HG02852 (cell line): Measurements from ENCODE around the gene DEFB112.

ENCODE experiments used
- ATAC-seq: cut with Tn5 transposase; IDR thresholded peaks from one replicate; pipeline ENCODE4 v1.9.1; 2021; ENCODE audit warnings: mild to moderate bottlenecking, moderate library complexity; ENCODE audit not compliant: unreplicated experiment

The DEFB112 gene

GRCh38 chr6:50049829-50050228 is at the start of gene DEFB112:
TSS of gene DEFB112 (minus strand) at chr6:50049929. CDS start at chr6:50049869, 60 bp downstream.
- no peak for ATAC-seq

GRCh38 chr6:50098641-50098993 is 48.9 kb upstream of the DEFB112 start:
- ATAC-seq: no peak

- no peak for ATAC-seq
These were observed 48.4 kb upstream of the DEFB112 start for GRCh38 chr6:50097966-50098640.

GRCh38 chr6:50096296-50096695 is 46.6 kb upstream of the DEFB112 start:
- no peak for ATAC-seq

DNA sequence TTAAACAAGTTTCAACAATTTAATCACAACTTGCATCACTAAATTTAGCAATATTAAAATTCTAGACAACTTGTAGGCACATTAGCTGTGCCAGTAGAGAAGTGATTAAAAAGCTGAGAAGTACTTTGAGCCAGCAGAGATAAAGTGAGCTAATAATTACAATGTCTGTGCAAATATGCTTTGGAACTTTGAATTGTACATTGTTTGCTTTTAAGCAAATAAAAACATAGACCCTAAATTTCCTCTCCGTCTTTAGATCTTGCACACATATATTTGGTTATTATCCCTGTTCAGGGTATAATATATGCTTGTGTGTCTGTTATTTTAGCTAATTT is 44.2 kb upstream of the DEFB112 start:
- no peak for ATAC-seq

GRCh38 chr6:50093116-50093937 is 43.6 kb upstream of the DEFB112 start:
- no peak for ATAC-seq

- no peak for ATAC-seq
These were observed 41.9 kb upstream of the DEFB112 start for GRCh38 chr6:50091641-50092040.

DNA sequence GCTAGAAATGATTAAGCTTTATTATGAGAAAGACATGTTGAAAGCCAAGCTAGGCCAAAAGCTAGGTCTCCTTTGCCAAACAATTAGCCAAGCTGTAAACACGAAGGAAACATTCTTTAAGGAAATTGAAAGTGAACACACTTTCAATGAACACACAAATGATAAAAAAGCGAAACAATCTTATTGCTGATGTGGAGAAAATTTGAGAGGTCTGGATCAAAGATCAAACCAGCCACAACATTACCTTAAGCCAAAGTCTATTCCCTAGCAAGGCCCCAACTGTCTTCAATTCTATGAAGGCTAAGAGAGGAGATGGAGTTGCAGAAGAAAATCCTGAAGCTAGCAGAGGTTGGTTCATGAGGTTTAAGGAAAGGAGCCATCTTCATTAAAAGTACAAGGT is 40.2 kb upstream of the DEFB112 start:
- ATAC-seq: no peak

GRCh38 chr6:50087231-50087954 is 37.7 kb upstream of the DEFB112 start:
- ATAC-seq: no peak

DNA sequence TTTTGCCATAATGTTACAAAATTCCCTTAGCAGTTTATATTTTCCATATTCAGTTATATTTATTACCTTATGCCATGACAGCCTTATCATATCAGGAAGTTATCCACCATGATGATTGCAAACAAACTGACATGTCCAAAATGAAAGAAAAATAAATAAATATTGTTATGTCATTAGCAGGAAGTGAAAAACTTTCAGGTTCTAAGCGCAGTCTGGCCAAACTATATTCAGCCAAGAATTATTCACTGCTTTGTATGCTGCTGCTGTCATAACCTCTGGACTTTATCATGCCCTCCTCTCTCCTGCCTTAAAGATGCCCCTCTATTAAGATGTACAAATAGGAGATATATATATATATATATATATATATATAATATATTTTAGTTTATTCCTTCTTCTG is 27.7 kb upstream of the DEFB112 start:
- no peak for ATAC-seq

- ATAC-seq: no peak
These were observed 26.7 kb upstream of the DEFB112 start for GRCh38 chr6:50076431-50076830.

GRCh38 chr6:50071921-50072320 is 22.2 kb upstream of the DEFB112 start:
- no peak for ATAC-seq

DNA sequence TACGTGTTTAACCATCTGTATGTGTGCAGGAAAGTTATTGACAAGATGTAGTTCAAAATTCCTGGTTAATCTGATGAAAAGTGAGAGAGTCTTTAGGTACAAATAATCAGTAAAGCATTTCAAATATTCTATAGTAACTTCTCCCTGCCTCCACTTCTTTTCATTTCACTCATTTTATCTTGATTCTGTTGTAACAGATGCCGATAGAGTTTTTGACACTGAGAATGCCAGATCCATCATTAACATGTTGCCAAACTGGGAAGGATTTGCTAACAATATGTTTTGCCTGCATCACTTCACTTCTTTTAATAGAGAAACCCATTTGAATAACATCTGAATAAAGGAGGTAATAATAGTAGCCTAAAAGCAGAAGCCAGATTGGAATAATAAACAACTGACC is 20.4 kb upstream of the DEFB112 start:
- no peak for ATAC-seq

DNA sequence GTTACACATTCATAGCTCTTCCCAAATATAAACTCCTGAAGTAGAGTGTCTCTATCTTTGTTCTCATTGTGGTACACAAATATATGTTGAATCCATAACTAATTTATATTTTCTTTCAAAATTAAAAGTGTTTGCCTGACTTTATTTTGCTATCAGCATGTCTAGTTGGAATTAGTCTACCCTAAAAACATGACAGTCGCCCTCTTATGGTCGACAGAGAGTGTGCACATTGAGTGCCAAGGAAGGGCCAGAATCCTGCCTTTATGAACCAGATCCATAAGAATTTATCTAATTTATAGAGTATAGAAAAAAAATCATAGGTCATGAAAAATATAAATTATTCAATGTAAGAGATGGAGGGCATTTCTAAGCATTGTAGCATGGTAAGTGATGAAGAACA is 12.3 kb upstream of the DEFB112 start:
- peak; percentile 61 for ATAC-seq

GRCh38 chr6:50056242-50056641 is 6.5 kb upstream of the DEFB112 start:
- peak; percentile 70 for ATAC-seq

DNA sequence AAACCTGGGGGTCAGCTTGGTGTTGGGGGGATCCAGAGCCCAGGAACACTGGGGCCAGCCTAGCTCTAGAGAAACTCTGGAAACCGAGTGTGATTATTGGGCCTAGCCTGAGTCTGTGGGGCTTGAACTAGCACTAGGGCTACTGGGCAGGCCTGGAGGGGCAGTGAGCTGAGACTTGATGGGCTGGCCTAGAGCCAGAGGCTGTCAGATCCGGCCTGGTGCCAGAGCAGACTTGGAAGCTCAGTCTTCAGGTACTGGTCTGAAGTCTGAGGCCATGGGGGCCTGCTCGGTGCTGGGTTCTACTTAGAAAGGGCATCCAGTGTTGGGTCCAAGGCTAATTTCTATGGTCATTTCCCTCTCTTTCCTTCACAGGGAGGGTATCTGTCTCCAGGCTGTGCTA is 2.7 kb downstream of the DEFB112 start:
- no peak for ATAC-seq

DNA sequence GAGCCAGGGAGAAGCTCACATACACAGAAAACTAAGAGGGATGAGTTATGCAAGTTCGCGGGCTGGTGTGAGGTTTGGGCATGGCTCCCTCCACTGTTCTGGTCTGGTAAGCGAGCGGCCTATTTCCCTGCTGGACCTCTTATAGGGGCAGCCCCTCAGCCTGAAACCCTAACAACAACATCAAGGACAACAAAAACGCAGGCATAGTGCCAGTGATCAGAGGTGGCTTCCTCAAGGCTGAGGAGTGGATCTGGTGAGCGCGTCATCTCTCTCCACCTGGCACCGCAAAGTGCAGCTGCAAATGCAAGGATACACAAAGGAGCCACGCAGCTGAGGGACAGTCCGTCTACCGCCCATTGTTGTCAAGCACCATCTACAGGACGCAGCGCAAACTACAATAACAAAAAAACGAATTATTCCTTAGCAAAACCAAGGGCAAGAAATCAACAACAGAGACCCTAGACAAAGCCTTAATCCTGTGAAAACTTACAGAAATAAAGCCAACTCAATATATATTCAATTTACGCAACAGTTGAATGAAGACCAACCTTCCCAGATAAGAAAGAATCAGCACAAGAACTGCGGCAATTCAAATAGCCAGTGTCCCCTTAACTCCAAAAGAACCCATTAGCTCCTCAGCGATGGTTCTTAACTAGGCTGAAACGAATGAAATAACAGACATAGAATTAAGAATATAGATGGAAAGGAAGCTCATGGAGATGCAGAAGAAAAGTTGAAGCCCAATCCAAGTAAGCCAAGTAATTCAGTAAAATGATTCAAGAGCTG is 18.8 kb downstream of the DEFB112 start:
- ATAC-seq: no peak

DNA sequence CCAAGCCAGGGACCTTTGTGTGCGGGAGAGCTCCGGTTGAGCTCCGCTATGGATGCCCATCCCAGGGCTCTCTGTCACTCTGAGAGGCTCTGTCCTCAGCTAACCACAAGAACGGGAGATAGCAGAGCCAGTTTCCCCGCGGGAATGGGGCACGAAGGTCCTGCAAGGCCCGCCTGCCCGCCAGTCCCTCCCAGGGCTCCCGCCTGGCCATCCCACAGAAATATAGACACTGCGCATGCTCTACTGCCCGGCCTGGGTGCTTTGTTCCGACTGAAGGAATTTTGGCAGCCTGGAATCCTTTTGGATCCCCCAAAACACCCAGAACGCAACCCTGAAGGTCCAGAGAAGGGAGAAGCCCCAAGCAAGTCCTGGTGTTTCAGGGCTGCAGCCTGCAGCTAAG is 19.4 kb downstream of the DEFB112 start:
- ATAC-seq: no peak

GRCh38 chr6:50025258-50025657 is 24.5 kb downstream of the DEFB112 start:
- no peak for ATAC-seq

- ATAC-seq: no peak
These were observed 27.8 kb downstream of the DEFB112 start, which contains the start of gene DEFB110 for GRCh38 chr6:50021894-50022293. TSS of gene DEFB110 (minus strand) at chr6:50021994. CDS start at chr6:50021935, 59 bp downstream.

GRCh38 chr6:50007819-50008218 is 41.9 kb downstream of the DEFB112 start:
- ATAC-seq: no peak
